ENCODE results near the gene PRDX5. TPM values are rescaled to one million over a fixed set of nuclear protein-coding genes. Genes with fewer than 3 reads are reported as not detected.

The PRDX5 gene
- total RNA-seq, 2 experiments from 2014 or later, result 31.7 to 33.1 TPM

DNA sequence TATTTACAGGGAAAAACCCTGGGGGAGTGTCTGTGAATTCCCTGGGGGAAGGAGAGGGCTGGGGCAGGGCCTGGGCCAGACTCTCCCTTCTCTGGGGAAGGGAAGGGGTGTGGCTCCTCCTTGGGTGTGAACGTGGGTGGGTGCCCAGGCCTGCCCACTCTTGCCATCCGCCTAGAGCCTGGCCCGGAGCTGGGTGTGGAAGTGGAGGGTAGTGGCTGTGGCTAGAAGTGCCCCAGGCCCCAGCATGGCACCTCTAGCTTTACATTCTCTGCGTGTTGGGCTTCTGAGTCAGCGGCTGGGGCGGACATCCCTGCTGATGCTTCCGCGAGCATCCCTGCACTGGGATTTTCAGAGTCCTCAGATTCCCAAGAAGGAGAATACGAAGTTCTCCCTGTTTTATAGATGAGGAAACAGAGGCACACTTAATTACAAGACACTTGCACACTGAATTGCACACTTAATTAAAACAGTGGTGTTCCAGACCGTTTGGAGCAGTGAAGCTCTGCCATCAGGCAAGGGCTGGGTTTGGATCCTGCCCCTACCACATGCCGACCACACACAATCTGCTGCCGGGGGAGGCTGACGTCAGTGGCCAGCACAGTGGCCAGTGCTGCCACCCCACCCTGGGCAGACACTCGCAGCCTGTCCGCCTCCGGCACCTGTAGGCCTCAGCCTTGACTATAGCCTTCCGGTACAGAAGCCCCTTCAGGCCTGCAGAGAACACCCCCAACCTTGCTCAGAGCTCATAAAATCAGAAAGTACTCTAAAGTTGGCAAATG is 41.1 kb upstream of the PRDX5 start:
- no peak for ATAC-seq (ENCODE audit: poor library complexity)
- Histone ChIP-seq H3K27ac (ENCODE audit: low read depth in 1 of 2, low read length in 2 of 2) (no peak overlapping the region), H3K9me3 (ENCODE audit: control insufficient read depth in 1 of 2, insufficient read depth in 1 of 2, low read length in 2 of 2) (no peaks in the 10 kb centered on the region), H3K27me3 (ENCODE audit: control insufficient read depth in 1 of 2, insufficient read depth in 2 of 2, low read length in 2 of 2) (no peaks in the 10 kb centered on the region), H3K36me3 (ENCODE audit: insufficient read depth, low read length) (peaks cover 23% of the 10 kb centered on the region), H3K4me3 (ENCODE audit: low read length) (no peak overlapping the region), H3K4me1 (ENCODE audit: insufficient read depth, low read length) (peaks cover 11% of the 10 kb centered on the region)
- intact Hi-C loops (cut with DNase I, micrococcal nuclease), result no loop called here
- Mint-ChIP-seq H3K9me3 (no peaks in the 10 kb centered on the region), H3K4me3 (no peak overlapping the region), H3K27ac (no peak overlapping the region), H3K27me3 (no peaks in the 10 kb centered on the region), H3K36me3 (ENCODE audit: low read depth) (peaks cover 6% of the 10 kb centered on the region), H3K4me1 (ENCODE audit: low read depth) (peaks cover 8% of the 10 kb centered on the region)
- CTCF ChIA-PET, result interaction anchor here (1.3 kb wide), 1 partner anchor 24 kb away, joined by 3 read pairs; no protein-coding TSS in a partner anchor
- POLR2A ChIA-PET, result interaction anchor here (1.0 kb wide), 1 partner anchor 69 kb away, joined by 3 read pairs; no protein-coding TSS in a partner anchor
- no peak for DNase-seq
- TF ChIP-seq CTCF (IDR thresholded peaks at IDR 0.05), result no peak

DNA sequence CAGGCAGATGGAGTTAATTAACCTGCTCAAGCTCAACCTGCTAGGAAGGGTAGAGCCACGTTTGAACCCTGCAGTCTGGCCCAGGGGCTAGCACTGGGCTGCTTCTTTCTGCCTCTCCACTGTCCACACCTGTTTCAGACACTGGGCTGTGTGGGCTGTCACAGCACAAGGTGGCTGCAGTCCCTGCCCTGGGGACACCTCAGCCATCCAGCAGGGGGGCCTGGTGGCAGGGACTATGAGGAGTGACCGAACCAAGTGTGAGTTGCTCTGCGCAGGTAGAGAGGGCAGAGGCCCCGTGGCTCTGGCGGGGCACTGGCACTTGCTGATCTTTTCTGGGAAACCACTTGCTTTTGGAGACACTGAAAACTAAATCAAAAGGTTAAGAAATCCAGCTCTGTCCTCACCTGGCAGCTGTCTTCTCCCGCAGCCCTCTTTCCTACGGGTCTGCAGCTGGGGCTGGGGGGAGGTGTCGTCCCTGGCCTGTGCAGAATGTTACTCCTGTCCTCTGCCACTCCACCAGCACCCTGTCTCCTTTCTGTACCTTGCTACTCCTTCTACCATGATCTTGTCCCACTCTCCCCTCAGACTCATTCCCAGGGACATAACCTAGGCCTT is 39.2 kb upstream of the PRDX5 start:
- POLR2A ChIA-PET, result no interaction called here

More for the DNA sequence above, 39.2 kb upstream of the PRDX5 start:
- peaks cover 33% of the 10 kb centered on the region for H3K36me3 ChIP-seq (ENCODE audit: insufficient read depth, low read length)
- no peak overlapping the region for H3K27ac Mint-ChIP-seq
- CTCF ChIA-PET, result interaction anchor here (1.2 kb wide), 1 partner anchor 26 kb away, joined by 4 read pairs; no protein-coding TSS in a partner anchor
- no peak for TF ChIP-seq CTCF (IDR thresholded peaks at IDR 0.05)
- intact Hi-C loops (cut with DNase I, micrococcal nuclease), result no loop called here
- no peak overlapping the region for H3K27ac ChIP-seq (ENCODE audit: low read depth in 1 of 2, low read length in 2 of 2)
- DNase-seq (no peak), ATAC-seq (ENCODE audit: poor library complexity) (no peak)
- no peaks in the 10 kb centered on the region for H3K9me3 ChIP-seq (ENCODE audit: control insufficient read depth in 1 of 2, insufficient read depth in 1 of 2, low read length in 2 of 2)
- no peaks in the 10 kb centered on the region for H3K27me3 Mint-ChIP-seq
- no peak overlapping the region for H3K4me3 Mint-ChIP-seq
- H3K4me1 ChIP-seq (ENCODE audit: insufficient read depth, low read length), result peaks cover 12% of the 10 kb centered on the region
- peaks cover 6% of the 10 kb centered on the region for H3K36me3 Mint-ChIP-seq (ENCODE audit: low read depth)
- H3K27me3 ChIP-seq (ENCODE audit: control insufficient read depth in 1 of 2, insufficient read depth in 2 of 2, low read length in 2 of 2), result no peaks in the 10 kb centered on the region
- H3K4me1 Mint-ChIP-seq (ENCODE audit: low read depth), result peaks cover 14% of the 10 kb centered on the region
- H3K9me3 Mint-ChIP-seq, result no peaks in the 10 kb centered on the region
- no peak overlapping the region for H3K4me3 ChIP-seq (ENCODE audit: low read length)
